ENCODE measurements around the gene C9orf43.
"Not testable (repeated sequence)": the region's sequence is repeated elsewhere in the genome, so short reads cannot be mapped to it uniquely, and the experiment has no call there.

C9orf43 gene

DNA sequence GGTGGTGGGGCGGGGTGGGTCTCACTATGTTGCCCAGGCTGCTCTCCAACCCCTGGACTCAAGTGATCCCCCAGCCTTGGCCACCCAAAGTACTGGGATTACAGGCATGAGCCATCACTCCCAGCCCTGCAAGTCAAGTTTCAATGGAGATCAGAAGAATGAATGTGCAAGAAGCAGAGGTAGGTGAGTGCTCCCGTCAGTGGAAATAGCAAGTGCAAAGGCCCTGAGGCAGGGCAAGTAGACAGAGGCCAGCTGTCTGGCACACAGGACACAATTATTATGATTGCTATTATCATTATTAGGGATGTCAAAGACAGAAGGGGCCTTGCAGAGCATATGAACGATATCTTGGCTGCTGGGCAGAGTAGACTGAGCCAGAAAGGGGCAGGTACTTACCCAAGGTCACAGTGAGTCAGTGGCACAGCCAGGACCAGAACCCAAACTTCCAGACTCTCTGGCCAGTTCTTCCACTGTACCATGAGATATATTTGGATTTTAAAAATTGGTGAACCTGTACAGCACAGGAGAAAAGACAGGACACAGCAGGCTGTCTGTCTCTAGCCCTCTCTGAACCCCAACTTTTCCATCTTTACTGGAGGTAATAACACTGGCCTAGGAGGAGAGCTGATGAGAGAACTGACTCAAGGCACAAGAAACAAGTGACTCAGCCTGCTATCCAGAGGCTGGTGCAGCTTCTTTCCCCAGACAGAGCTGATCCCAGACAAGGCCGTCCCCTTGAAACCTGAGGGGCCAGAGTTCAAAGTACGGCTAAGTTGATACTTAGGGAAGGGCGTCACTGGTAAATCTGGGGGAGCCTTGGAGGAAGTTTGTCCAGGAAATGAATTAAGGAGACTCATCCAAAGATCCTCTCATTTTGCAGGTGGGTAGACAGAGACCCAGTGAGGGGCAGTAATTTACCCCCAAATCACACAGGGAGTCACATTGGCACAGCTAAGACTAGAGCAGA is 35.2 kb upstream of the C9orf43 start:
- DNase-seq (ENCODE audit: low read depth) = no peak
- no peak for TF ChIP-seq CTCF (IDR thresholded peaks at IDR 0.05; ENCODE audit: control insufficient read depth, extremely low read depth, insufficient read depth)
- H3K4me3 ChIP-seq (ENCODE audit: low read depth, low read length) = peak overlapping the region; percentile 78

GRCh38 chr9:113376634-113377567 is 33.6 kb upstream of the C9orf43 start, which contains the start of gene HDHD3:
Gene HDHD3 (minus strand): TSS chr9:113376986. CDS start chr9:113374354, 2,632 bp downstream.
- peak; percentile 43 for DNase-seq (ENCODE audit: low read depth)
- TF ChIP-seq CTCF (IDR thresholded peaks at IDR 0.05; ENCODE audit: control insufficient read depth, extremely low read depth, insufficient read depth) = no peak
- H3K4me3 ChIP-seq (ENCODE audit: low read depth, low read length) = peak within 1 kb of the TSS; percentile 78

DNA sequence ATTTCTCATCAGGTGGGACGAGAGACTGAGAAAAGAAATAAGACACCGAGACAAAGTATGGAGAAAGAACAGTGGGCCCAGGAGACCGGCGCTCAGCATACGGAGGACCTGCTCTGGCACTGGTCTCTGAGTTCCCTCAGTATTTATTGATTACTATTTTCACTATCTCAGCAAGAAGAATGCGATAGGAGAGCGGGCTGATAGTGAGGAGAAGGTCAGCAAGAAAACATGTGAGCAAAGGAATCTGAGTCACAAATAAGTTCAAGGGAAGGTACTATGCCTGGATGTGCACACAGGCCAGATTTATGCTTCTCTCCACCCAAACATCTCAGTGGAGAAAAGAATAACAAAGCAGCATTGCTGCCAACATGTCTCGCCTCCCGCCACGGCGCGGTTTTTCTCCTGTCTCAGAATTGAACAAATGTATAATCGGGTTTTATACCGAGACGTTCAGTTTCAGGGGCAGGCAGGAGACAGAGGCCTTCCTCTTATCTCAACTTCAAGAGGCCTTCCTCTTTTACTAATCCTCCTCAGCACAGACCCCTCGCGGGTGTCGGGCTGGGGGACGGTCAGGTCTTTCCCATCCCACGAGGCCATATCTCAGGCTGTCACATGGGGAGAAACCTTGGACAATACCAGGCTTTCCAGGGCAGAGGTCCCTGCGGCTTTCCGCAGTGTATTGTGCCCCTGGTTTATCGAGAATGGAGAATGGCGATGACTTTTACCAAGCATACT is 31.3 kb upstream of the C9orf43 start:
- H3K4me3 ChIP-seq (ENCODE audit: low read depth, low read length); DNase-seq (ENCODE audit: low read depth): not testable (repeated sequence)

GRCh38 chr9:113379829-113380210 is 30.7 kb upstream of the C9orf43 start:
- not testable (repeated sequence) for H3K4me3 ChIP-seq (ENCODE audit: low read depth, low read length); DNase-seq (ENCODE audit: low read depth)

GRCh38 chr9:113380869-113381378 is 29.6 kb upstream of the C9orf43 start:
- no peak overlapping the region for H3K4me3 ChIP-seq (ENCODE audit: low read depth, low read length)
- no peak for DNase-seq (ENCODE audit: low read depth)
- no peak for TF ChIP-seq CTCF (IDR thresholded peaks at IDR 0.05; ENCODE audit: control insufficient read depth, extremely low read depth, insufficient read depth)

GRCh38 chr9:113381441-113381840 is 29.1 kb upstream of the C9orf43 start:
- not testable (repeated sequence) for DNase-seq (ENCODE audit: low read depth); H3K4me3 ChIP-seq (ENCODE audit: low read depth, low read length)

- no peak overlapping the region for H3K4me3 ChIP-seq (ENCODE audit: low read depth, low read length)
- peak; percentile 75 for DNase-seq (ENCODE audit: low read depth)
- no peak for TF ChIP-seq CTCF (IDR thresholded peaks at IDR 0.05; ENCODE audit: control insufficient read depth, extremely low read depth, insufficient read depth)
These were observed 28.6 kb upstream of the C9orf43 start for GRCh38 chr9:113381909-113382411.

All from LNCaP clone FGC (cell line).